ENCODE results near the gene CTBP2. TPM values are rescaled to one million over a fixed set of nuclear protein-coding genes. Genes with fewer than 3 reads are reported as not detected.

CTBP2 gene
- total RNA-seq, 1 experiment from 2014 or later, result 212 TPM

- H3K79me1 ChIP-seq (ENCODE audit: insufficient read depth, low read depth, low read length, poor library complexity, severe bottlenecking), result peaks cover 12% of the 10 kb centered on the region
- peaks cover 17 to 33% of the 10 kb centered on the region in 2 experiments for H3K4me1 Mint-ChIP-seq
These were observed 139.5 kb downstream of the CTBP2 start for GRCh38 chr10:125020871-125021270.

More at GRCh38 chr10:125020871-125021270, 139.5 kb downstream of the CTBP2 start:
- DNase-seq, result no peak
- Histone ChIP-seq H4K20me1 (ENCODE audit: control insufficient read depth, insufficient read depth, insufficient read length) (no peaks in the 10 kb centered on the region), H3K18ac (ENCODE audit: insufficient read length, low read depth, low read length) (no peak overlapping the region), H3K23me2 (ENCODE audit: insufficient read length, low read depth, low read length, poor library complexity, severe bottlenecking) (no peaks in the 10 kb centered on the region), H2BK120ac (ENCODE audit: low read depth, low read length, poor library complexity, severe bottlenecking) (no peak overlapping the region), H2BK15ac (ENCODE audit: low read depth, low read length) (no peak overlapping the region), H3K14ac (ENCODE audit: insufficient read depth, low read length) (no peak overlapping the region), H2BK5ac (ENCODE audit: insufficient read length, low read length) (no peak overlapping the region), H3T11ph (ENCODE audit: low read length) (no peak overlapping the region), H4K91ac (ENCODE audit: insufficient read length, low read depth, low read length) (no peak overlapping the region), H3K9ac (ENCODE audit: extremely low read depth, insufficient read length, low read length) (no peak overlapping the region), H2BK12ac (ENCODE audit: insufficient read length, low read depth, low read length) (no peak overlapping the region), H4K5ac (ENCODE audit: insufficient read length, low read depth, low read length) (no peak overlapping the region), H3K9me3 (ENCODE audit: control insufficient read depth, low read depth, low read length) (no peaks in the 10 kb centered on the region), H3K4ac (ENCODE audit: low read depth, low read length) (no peak overlapping the region), H3K56ac (ENCODE audit: insufficient read length, low read depth, low read length) (no peak overlapping the region), H3K4me1 (ENCODE audit: insufficient read depth, low read length) (peaks cover 4% of the 10 kb centered on the region; the same call in 1 of the 2 replicates), H4K8ac (replicated peaks; ENCODE audit: insufficient read length, low read depth, low read length) (no peak overlapping the region), H3K4me2 (ENCODE audit: insufficient read depth, insufficient read length, low read length) (no peak overlapping the region), H3K23ac (ENCODE audit: insufficient read length, low read depth, low read length) (no peak overlapping the region), H2AFZ (ENCODE audit: low read length) (no peak overlapping the region), H3K27me3 (ENCODE audit: insufficient read depth, low read length) (no peaks in the 10 kb centered on the region), H3K27ac (ENCODE audit: insufficient read length, low read depth, low read length) (no peak overlapping the region), H2BK20ac (ENCODE audit: low read depth, low read length, poor library complexity, severe bottlenecking) (no peak overlapping the region), H2AK5ac (ENCODE audit: insufficient read length, low read length) (no peak overlapping the region), H3K79me2 (ENCODE audit: insufficient read depth, low read length) (peaks cover 63% of the 10 kb centered on the region; the same call in 1 of the 2 replicates)
- no CpG with 5 or more reads among the region's 9 CpGs for WGBS (ENCODE audit: extremely low coverage, insufficient read length, low lambda C conversion rate)
- no peak overlapping the region for H3K4me3 Mint-ChIP-seq
- peaks cover 69 to 86% (median 85%) of the 10 kb centered on the region in 3 experiments for H3K36me3 Mint-ChIP-seq (ENCODE audit: insufficient read depth in 1 of 3, low read depth in 3 of 3)
- TF ChIP-seq CTCF (conservative IDR thresholded peaks at IDR 0.05), result no peak
- H3K9me3 Mint-ChIP-seq, result peaks cover 19 to 20% of the 10 kb centered on the region in 2 experiments
- peak overlapping the region in 2 of 3 experiments; percentile 29 to 66; a peak in 2 of 7 replicates for H3K27ac Mint-ChIP-seq
- H3K27me3 Mint-ChIP-seq (ENCODE audit: low read depth), result peaks cover 4% of the 10 kb centered on the region
